ENCODE measurements around the gene RAB11FIP5.
"Not testable (repeated sequence)": the region's sequence is repeated elsewhere in the genome, so short reads cannot be mapped to it uniquely, and the experiment has no call there.

Gene RAB11FIP5

GRCh38 chr2:73112913-73113854, at the start of gene RAB11FIP5:
Gene RAB11FIP5, minus strand, starts transcription at chr2:73112948. Its CDS starts 171 bp downstream, at chr2:73112777.
- peak; percentile 80 for DNase-seq

- DNase-seq = peak; percentile 39
These were observed 43.9 kb upstream of the RAB11FIP5 start for GRCh38 chr2:73156539-73157124.

- DNase-seq = no peak
These were observed 30.2 kb upstream of the RAB11FIP5 start for GRCh38 chr2:73142937-73143336.

GRCh38 chr2:73141896-73142295, 29.1 kb upstream of the RAB11FIP5 start:
- no peak for DNase-seq

- DNase-seq = no peak
These were observed 22.5 kb upstream of the RAB11FIP5 start for GRCh38 chr2:73135236-73135635.

- no peak for DNase-seq
These were observed 21.7 kb upstream of the RAB11FIP5 start for GRCh38 chr2:73134471-73134870.

- DNase-seq = no peak
These were observed 20.9 kb upstream of the RAB11FIP5 start for GRCh38 chr2:73133566-73134197.

GRCh38 chr2:73131807-73132206, 19.1 kb upstream of the RAB11FIP5 start:
- no peak for DNase-seq

- no peak for DNase-seq
These were observed 18.0 kb upstream of the RAB11FIP5 start for GRCh38 chr2:73130790-73131189.

- DNase-seq = no peak
These were observed 16.2 kb upstream of the RAB11FIP5 start for GRCh38 chr2:73128841-73129535.

- DNase-seq = no peak
These were observed 9.8 kb upstream of the RAB11FIP5 start for GRCh38 chr2:73122536-73122935.

GRCh38 chr2:73119611-73120239, 7.0 kb upstream of the RAB11FIP5 start:
- not testable (repeated sequence) for DNase-seq

- no peak for DNase-seq
These were observed 4.7 kb upstream of the RAB11FIP5 start for GRCh38 chr2:73117441-73117840.

- no peak for DNase-seq
These were observed 3.6 kb upstream of the RAB11FIP5 start for GRCh38 chr2:73116182-73116960.

- no peak for DNase-seq
These were observed 1.6 kb upstream of the RAB11FIP5 start for GRCh38 chr2:73114273-73114867.

GRCh38 chr2:73112026-73112912, 479 bp downstream of the RAB11FIP5 start:
- DNase-seq = peak; percentile 17

GRCh38 chr2:73111073-73112025, 1.4 kb downstream of the RAB11FIP5 start:
- DNase-seq = peak; percentile 16

GRCh38 chr2:73110168-73111072, 2.3 kb downstream of the RAB11FIP5 start:
- DNase-seq = no peak
